HEK293 (cell line): ENCODE data around the gene OPN1SW.

Source experiments
- HOXA7 ChIP-seq: sonication (generic); formaldehyde crosslinking; IDR thresholded peaks from 2 replicates; pipeline ENCODE4 v1.8.1; 2022; ENCODE audit warnings: missing genetic modification reagents, borderline replicate concordance
- KLF8 ChIP-seq: fragments of 450-650 bp; formaldehyde crosslinking; IDR thresholded peaks from 2 replicates; pipeline ENCODE4 v1.5.1; 2016; ENCODE audit warnings: missing biosample characterization, missing genetic modification characterization
- PRDM1 ChIP-seq: fragments of 450-650 bp; formaldehyde crosslinking; IDR thresholded peaks from 2 replicates; pipeline ENCODE4; 2016; ENCODE audit warnings: missing biosample characterization, missing genetic modification characterization
- SCRT2 ChIP-seq: fragments of 450-650 bp; formaldehyde crosslinking; IDR thresholded peaks from 2 replicates; pipeline ENCODE4 v1.5.1; 2016; ENCODE audit warnings: missing biosample characterization, missing genetic modification characterization
- SP2 ChIP-seq: fragments of 450-650 bp; formaldehyde crosslinking; IDR thresholded peaks from 2 replicates; pipeline ENCODE4 v1.5.1; 2016; ENCODE audit warnings: missing biosample characterization, missing genetic modification characterization
- ZBTB48 ChIP-seq: fragments of 450-650 bp; formaldehyde crosslinking; IDR thresholded peaks from 2 replicates; pipeline ENCODE4 v1.5.1; 2016; ENCODE audit warnings: missing biosample characterization, missing genetic modification characterization
- ZFP69B ChIP-seq: fragments of 450-650 bp; formaldehyde crosslinking; IDR thresholded peaks from 2 replicates; pipeline ENCODE4 v1.5.1; 2016; ENCODE audit warnings: missing biosample characterization, missing genetic modification characterization
- ZIC2 ChIP-seq: fragments of 450-650 bp; formaldehyde crosslinking; IDR thresholded peaks from 2 replicates; pipeline ENCODE4 v1.5.1; 2016; ENCODE audit warnings: missing biosample characterization, missing genetic modification characterization
- ZNF121 ChIP-seq: fragments of 450-650 bp; formaldehyde crosslinking; IDR thresholded peaks from 2 replicates; pipeline ENCODE4 v1.5.1; 2016; ENCODE audit warnings: missing biosample characterization, missing genetic modification characterization
- ZNF2 ChIP-seq: fragments of 450-650 bp; formaldehyde crosslinking; IDR thresholded peaks from 2 replicates; pipeline ENCODE4 v1.5.1; 2016; ENCODE audit warnings: missing biosample characterization, missing genetic modification characterization
- ZNF223 ChIP-seq: fragments of 450-650 bp; formaldehyde crosslinking; IDR thresholded peaks from 2 replicates; pipeline ENCODE4 v1.5.1; 2016; ENCODE audit warnings: missing biosample characterization, missing genetic modification characterization
- ZNF24 ChIP-seq: fragments of 450-650 bp; formaldehyde crosslinking; IDR thresholded peaks from 2 replicates; pipeline ENCODE4 v1.5.1; 2016; ENCODE audit warnings: missing biosample characterization, missing genetic modification characterization
- ZNF292 ChIP-seq: fragments of 450-650 bp; formaldehyde crosslinking; IDR thresholded peaks from 2 replicates; pipeline ENCODE4 v1.5.1; 2016; ENCODE audit warnings: low read depth, missing biosample characterization, missing genetic modification characterization, borderline replicate concordance
- ZNF341 ChIP-seq: fragments of 450-650 bp; formaldehyde crosslinking; IDR thresholded peaks from 2 replicates; pipeline ENCODE4; 2016; ENCODE audit warnings: low read depth, missing biosample characterization, missing genetic modification characterization
- ZNF350 ChIP-seq: fragments of 450-650 bp; formaldehyde crosslinking; IDR thresholded peaks from 2 replicates; pipeline ENCODE4 v1.5.0; 2017; ENCODE audit warnings: missing biosample characterization, mild to moderate bottlenecking, missing genetic modification characterization
- ZNF354C ChIP-seq: fragments of 450-650 bp; formaldehyde crosslinking; IDR thresholded peaks from 2 replicates; pipeline ENCODE4 v1.5.1; 2016; ENCODE audit warnings: missing biosample characterization, missing genetic modification characterization, low read depth, borderline replicate concordance
- ZNF501 ChIP-seq: fragments of 450-650 bp; formaldehyde crosslinking; IDR thresholded peaks from 2 replicates; pipeline ENCODE4 v1.5.1; 2016; ENCODE audit warnings: missing biosample characterization, missing genetic modification characterization
- ZNF510 ChIP-seq: fragments of 450-650 bp; formaldehyde crosslinking; IDR thresholded peaks from 2 replicates; pipeline ENCODE4 v1.5.1; 2018; ENCODE audit warnings: mild to moderate bottlenecking, missing genetic modification characterization, missing biosample characterization; ENCODE audit not compliant: insufficient replicate concordance
- ZNF521 ChIP-seq: fragments of 450-650 bp; formaldehyde crosslinking; IDR thresholded peaks from 2 replicates; pipeline ENCODE4 v1.5.1; 2017; ENCODE audit warnings: missing biosample characterization, mild to moderate bottlenecking, missing genetic modification characterization
- ZNF529 ChIP-seq: fragments of 450-650 bp; formaldehyde crosslinking; IDR thresholded peaks from 2 replicates; pipeline ENCODE4 v1.5.1; 2017; ENCODE audit warnings: missing genetic modification characterization, missing biosample characterization; ENCODE audit not compliant: insufficient replicate concordance
- ZNF530 ChIP-seq: fragments of 450-650 bp; formaldehyde crosslinking; IDR thresholded peaks from 2 replicates; pipeline ENCODE4 v1.5.1; 2016; ENCODE audit warnings: low read depth, missing biosample characterization, missing genetic modification characterization
- ZNF571 ChIP-seq: fragments of 450-650 bp; formaldehyde crosslinking; IDR thresholded peaks from 2 replicates; pipeline ENCODE4 v1.5.0; 2017; ENCODE audit warnings: missing biosample characterization, missing genetic modification characterization
- ZNF600 ChIP-seq: fragments of 450-650 bp; formaldehyde crosslinking; IDR thresholded peaks from 2 replicates; pipeline ENCODE4 v1.5.1; 2016; ENCODE audit warnings: missing biosample characterization, missing genetic modification characterization
- ZNF707 ChIP-seq: fragments of 450-650 bp; formaldehyde crosslinking; IDR thresholded peaks from 2 replicates; pipeline ENCODE4 v1.5.1; 2016; ENCODE audit warnings: missing biosample characterization, missing genetic modification characterization
- ZXDB ChIP-seq: fragments of 450-650 bp; formaldehyde crosslinking; IDR thresholded peaks from 2 replicates; pipeline ENCODE4 v1.5.1; 2016; ENCODE audit warnings: missing biosample characterization, missing genetic modification characterization
- TF ChIP-seq, protein P1 (sequence below): fragments of 450-650 bp; formaldehyde crosslinking; IDR thresholded peaks from 2 replicates; pipeline ENCODE4 v1.5.1; 2016; ENCODE audit warnings: missing biosample characterization, missing genetic modification characterization, borderline replicate concordance
- TF ChIP-seq, protein P2 (sequence below): fragments of 450-650 bp; formaldehyde crosslinking; IDR thresholded peaks from 2 replicates; pipeline ENCODE4 v1.5.1; 2017; ENCODE audit warnings: missing biosample characterization, mild to moderate bottlenecking, missing genetic modification characterization, moderate library complexity
- TF ChIP-seq, protein P3 (sequence below): fragments of 450-650 bp; formaldehyde crosslinking; IDR thresholded peaks from 2 replicates; pipeline ENCODE4 v1.5.1; 2017; ENCODE audit warnings: missing biosample characterization, missing genetic modification characterization
- TF ChIP-seq, protein P4 (sequence below): fragments of 450-650 bp; formaldehyde crosslinking; IDR thresholded peaks from 2 replicates; pipeline ENCODE4 v1.5.1; 2016; ENCODE audit warnings: missing biosample characterization, missing genetic modification characterization
- TF ChIP-seq, protein P5 (sequence below): fragments of 450-650 bp; formaldehyde crosslinking; IDR thresholded peaks from 2 replicates; pipeline ENCODE4 v1.5.1; 2016; ENCODE audit warnings: missing biosample characterization, missing genetic modification characterization

OPN1SW gene

DNA sequence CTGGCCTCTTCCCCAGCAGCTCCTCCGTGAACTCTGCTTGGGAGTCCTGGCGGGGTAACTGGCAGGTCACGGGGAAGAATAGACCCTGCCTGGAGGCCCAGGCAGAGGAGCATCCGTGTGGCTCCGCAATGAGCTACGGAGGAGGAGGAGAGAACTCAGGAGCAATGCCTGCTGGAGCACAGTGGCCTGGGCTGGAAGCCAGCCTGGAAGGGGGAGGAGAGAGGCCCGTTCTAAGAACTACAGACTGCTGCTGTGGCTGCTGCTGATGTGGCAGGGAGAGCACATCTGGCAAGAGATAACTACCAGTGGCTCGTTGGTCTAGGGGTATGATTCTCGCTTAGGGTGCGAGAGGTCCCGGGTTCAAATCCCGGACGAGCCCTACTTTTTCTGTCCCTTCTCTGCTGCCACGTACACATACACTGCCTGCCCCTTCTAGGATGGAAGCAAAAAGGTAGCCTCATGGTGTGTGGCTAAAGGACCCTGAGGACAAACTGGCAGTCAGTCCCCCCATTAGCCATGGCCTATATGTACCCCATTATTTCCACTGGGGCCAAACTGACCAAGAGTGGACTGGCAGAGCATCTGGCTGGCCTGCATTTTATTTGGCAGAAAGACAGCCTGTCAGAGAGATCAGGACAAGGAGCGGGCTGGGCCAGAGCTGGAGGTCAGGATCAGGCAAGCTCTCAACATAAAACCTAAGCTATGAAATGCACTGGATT lies 7.7 kb upstream of the OPN1SW start (continued):
- TF ChIP-seq ZNF341 (tag by site-specific recombination) = peak; percentile 46
- 0 out of 2 replicates have a peak, but pooled peaks have one; percentile 63 for TF ChIP-seq ZNF2
- TF ChIP-seq, protein P1, sequence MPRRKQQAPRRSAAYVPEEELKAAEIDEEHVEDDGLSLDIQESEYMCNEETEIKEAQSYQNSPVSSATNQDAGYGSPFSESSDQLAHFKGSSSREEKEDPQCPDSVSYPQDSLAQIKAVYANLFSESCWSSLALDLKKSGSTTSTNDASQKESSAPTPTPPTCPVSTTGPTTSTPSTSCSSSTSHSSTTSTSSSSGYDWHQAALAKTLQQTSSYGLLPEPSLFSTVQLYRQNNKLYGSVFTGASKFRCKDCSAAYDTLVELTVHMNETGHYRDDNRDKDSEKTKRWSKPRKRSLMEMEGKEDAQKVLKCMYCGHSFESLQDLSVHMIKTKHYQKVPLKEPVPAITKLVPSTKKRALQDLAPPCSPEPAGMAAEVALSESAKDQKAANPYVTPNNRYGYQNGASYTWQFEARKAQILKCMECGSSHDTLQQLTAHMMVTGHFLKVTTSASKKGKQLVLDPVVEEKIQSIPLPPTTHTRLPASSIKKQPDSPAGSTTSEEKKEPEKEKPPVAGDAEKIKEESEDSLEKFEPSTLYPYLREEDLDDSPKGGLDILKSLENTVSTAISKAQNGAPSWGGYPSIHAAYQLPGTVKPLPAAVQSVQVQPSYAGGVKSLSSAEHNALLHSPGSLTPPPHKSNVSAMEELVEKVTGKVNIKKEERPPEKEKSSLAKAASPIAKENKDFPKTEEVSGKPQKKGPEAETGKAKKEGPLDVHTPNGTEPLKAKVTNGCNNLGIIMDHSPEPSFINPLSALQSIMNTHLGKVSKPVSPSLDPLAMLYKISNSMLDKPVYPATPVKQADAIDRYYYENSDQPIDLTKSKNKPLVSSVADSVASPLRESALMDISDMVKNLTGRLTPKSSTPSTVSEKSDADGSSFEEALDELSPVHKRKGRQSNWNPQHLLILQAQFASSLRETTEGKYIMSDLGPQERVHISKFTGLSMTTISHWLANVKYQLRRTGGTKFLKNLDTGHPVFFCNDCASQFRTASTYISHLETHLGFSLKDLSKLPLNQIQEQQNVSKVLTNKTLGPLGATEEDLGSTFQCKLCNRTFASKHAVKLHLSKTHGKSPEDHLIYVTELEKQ (tag by site-specific recombination) = no peak
- TF ChIP-seq, protein P2, sequence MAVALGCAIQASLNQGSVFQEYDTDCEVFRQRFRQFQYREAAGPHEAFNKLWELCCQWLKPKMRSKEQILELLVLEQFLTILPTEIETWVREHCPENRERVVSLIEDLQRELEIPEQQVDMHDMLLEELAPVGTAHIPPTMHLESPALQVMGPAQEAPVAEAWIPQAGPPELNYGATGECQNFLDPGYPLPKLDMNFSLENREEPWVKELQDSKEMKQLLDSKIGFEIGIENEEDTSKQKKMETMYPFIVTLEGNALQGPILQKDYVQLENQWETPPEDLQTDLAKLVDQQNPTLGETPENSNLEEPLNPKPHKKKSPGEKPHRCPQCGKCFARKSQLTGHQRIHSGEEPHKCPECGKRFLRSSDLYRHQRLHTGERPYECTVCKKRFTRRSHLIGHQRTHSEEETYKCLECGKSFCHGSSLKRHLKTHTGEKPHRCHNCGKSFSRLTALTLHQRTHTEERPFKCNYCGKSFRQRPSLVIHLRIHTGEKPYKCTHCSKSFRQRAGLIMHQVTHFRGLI (tag by site-specific recombination) = no peak
- TF ChIP-seq ZNF521 = no peak
- 0 out of 2 replicates have a peak, but pooled peaks have one; percentile 9 for TF ChIP-seq ZIC2
- TF ChIP-seq KLF8 = peak; percentile 73
- peak; percentile 53; the same call in 1 of the 2 replicates for TF ChIP-seq ZNF501 (tag by site-specific recombination)
- no peak for TF ChIP-seq SP2 (tag by site-specific recombination)
- 0 out of 2 replicates have a peak, but pooled peaks have one; percentile 28 for TF ChIP-seq SCRT2 (tag by site-specific recombination)
- peak; percentile 55; the same call in 1 of the 2 replicates for TF ChIP-seq ZFP69B (tag by site-specific recombination)
- TF ChIP-seq ZNF600 = peak; percentile 83
- TF ChIP-seq, protein P3, sequence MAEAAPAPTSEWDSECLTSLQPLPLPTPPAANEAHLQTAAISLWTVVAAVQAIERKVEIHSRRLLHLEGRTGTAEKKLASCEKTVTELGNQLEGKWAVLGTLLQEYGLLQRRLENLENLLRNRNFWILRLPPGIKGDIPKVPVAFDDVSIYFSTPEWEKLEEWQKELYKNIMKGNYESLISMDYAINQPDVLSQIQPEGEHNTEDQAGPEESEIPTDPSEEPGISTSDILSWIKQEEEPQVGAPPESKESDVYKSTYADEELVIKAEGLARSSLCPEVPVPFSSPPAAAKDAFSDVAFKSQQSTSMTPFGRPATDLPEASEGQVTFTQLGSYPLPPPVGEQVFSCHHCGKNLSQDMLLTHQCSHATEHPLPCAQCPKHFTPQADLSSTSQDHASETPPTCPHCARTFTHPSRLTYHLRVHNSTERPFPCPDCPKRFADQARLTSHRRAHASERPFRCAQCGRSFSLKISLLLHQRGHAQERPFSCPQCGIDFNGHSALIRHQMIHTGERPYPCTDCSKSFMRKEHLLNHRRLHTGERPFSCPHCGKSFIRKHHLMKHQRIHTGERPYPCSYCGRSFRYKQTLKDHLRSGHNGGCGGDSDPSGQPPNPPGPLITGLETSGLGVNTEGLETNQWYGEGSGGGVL = no peak
- TF ChIP-seq ZBTB48 = peak; percentile 95
- 0 out of 2 replicates have a peak, but pooled peaks have one; percentile 62 for TF ChIP-seq ZXDB (tag by site-specific recombination)
- TF ChIP-seq ZNF529 (tag by site-specific recombination) = no peak
- TF ChIP-seq ZNF292 (tag by site-specific recombination) = no peak
- no peak for TF ChIP-seq HOXA7 (CRISPR knock-in tag)
- no peak for TF ChIP-seq ZNF354C (tag by site-specific recombination)
- no peak for TF ChIP-seq ZNF350 (tag by site-specific recombination)
- TF ChIP-seq ZNF24 (tag by site-specific recombination) = peak; percentile 64; the same call in 1 of the 2 replicates
- no peak for TF ChIP-seq ZNF223 (tag by site-specific recombination)
- TF ChIP-seq, protein P4, sequence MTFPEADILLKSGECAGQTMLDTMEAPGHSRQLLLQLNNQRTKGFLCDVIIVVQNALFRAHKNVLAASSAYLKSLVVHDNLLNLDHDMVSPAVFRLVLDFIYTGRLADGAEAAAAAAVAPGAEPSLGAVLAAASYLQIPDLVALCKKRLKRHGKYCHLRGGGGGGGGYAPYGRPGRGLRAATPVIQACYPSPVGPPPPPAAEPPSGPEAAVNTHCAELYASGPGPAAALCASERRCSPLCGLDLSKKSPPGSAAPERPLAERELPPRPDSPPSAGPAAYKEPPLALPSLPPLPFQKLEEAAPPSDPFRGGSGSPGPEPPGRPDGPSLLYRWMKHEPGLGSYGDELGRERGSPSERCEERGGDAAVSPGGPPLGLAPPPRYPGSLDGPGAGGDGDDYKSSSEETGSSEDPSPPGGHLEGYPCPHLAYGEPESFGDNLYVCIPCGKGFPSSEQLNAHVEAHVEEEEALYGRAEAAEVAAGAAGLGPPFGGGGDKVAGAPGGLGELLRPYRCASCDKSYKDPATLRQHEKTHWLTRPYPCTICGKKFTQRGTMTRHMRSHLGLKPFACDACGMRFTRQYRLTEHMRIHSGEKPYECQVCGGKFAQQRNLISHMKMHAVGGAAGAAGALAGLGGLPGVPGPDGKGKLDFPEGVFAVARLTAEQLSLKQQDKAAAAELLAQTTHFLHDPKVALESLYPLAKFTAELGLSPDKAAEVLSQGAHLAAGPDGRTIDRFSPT = no peak
- TF ChIP-seq ZNF121 = peak; percentile 49; the same call in 1 of the 2 replicates
- no peak for TF ChIP-seq ZNF530 (tag by site-specific recombination)
- TF ChIP-seq PRDM1 (tag by site-specific recombination) = no peak
- no peak for TF ChIP-seq ZNF571 (tag by site-specific recombination)
- TF ChIP-seq, protein P5, sequence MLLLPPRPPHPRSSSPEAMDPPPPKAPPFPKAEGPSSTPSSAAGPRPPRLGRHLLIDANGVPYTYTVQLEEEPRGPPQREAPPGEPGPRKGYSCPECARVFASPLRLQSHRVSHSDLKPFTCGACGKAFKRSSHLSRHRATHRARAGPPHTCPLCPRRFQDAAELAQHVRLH = peak; percentile 55
- no peak for TF ChIP-seq ZNF510
- TF ChIP-seq ZNF707 (tag by site-specific recombination) = no peak
